Activated T-cell treated with anti-CD3 and anti-CD28 coated beads for 24 hours (primary cell): ENCODE measurements around the gene ZNF518B.
"Not testable (repeated sequence)": the region's sequence is repeated elsewhere in the genome, so short reads cannot be mapped to it uniquely, and the experiment has no call there.

Experiments used
- DNase-seq: peaks from one replicate; pipeline ENCODE4 v3.0.0-alpha.2; 2020; ENCODE audit warnings: low read depth

The ZNF518B gene

GRCh38 chr4:10456260-10456594 is 999 bp downstream of the ZNF518B start:
- DNase-seq, result no peak

- no peak for DNase-seq
Observed at GRCh38 chr4:10455133-10455532, 2.1 kb downstream of the ZNF518B start.

- no peak for DNase-seq
Observed at GRCh38 chr4:10454726-10455125, 2.5 kb downstream of the ZNF518B start.

GRCh38 chr4:10454121-10454520 is 3.1 kb downstream of the ZNF518B start:
- no peak for DNase-seq

GRCh38 chr4:10448991-10449390 is 8.2 kb downstream of the ZNF518B start:
- no peak for DNase-seq

GRCh38 chr4:10442976-10443375 is 14.2 kb downstream of the ZNF518B start:
- DNase-seq, result no peak

GRCh38 chr4:10441512-10441911 is 15.7 kb downstream of the ZNF518B start:
- DNase-seq, result no peak

- no peak for DNase-seq
Observed at GRCh38 chr4:10438924-10439323, 18.3 kb downstream of the ZNF518B start.

GRCh38 chr4:10437735-10438134 is 19.5 kb downstream of the ZNF518B start:
- no peak for DNase-seq

- not testable (repeated sequence) for DNase-seq
Observed at GRCh38 chr4:10427680-10428079, 29.5 kb downstream of the ZNF518B start.

- no peak for DNase-seq
Observed at GRCh38 chr4:10421344-10422055, 35.7 kb downstream of the ZNF518B start.

GRCh38 chr4:10417740-10418139 is 39.5 kb downstream of the ZNF518B start:
- DNase-seq, result no peak

- no peak for DNase-seq
Observed at GRCh38 chr4:10416441-10416840, 40.8 kb downstream of the ZNF518B start.

GRCh38 chr4:10413177-10413576 is 44.0 kb downstream of the ZNF518B start:
- no peak for DNase-seq

GRCh38 chr4:10405672-10406071 is 51.6 kb downstream of the ZNF518B start:
- no peak for DNase-seq

- no peak for DNase-seq
Observed at GRCh38 chr4:10403633-10404445, 53.4 kb downstream of the ZNF518B start.

- DNase-seq, result no peak
Observed at GRCh38 chr4:10395971-10396580, 61.1 kb downstream of the ZNF518B start.
